ENCODE measurements around the gene UBE2F. TPM values are rescaled to one million over a fixed set of nuclear protein-coding genes. Genes with fewer than 3 reads are reported as not detected.

The UBE2F gene
- total and polyA plus RNA-seq, 9 of the 15 experiments (the other 6 are each of a cell fraction or from before 2014, with no cell fraction given): 18.1 to 88.1 (median 53.0) TPM

DNA sequence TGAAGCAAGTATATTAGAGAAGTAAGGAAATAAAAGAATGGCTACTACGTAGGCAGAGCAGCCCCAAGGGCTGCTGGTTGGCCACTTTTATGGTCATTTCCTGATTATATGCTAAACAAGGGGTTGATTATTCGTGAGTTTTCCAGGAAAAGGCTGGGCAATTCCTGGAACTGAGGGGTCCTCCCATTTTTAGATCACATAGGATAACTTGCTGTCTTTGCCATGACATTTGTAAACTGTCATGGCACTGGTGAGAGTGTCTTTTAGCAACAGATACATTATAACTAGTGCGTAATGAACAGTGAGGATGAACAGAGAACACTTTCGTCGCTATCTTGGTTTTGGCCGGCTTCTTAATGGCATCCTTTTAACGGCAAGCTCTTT, 2.6 kb upstream of the UBE2F start:
- Histone ChIP-seq H3K9ac (ENCODE audit: insufficient read depth in 1 of 2, low read depth in 2 of 2, low read length in 2 of 2) (peak overlapping the region in 1 of 2 experiments; percentile 69; a peak in 2 of 4 replicates), H3K9me3 (replicated peaks; ENCODE audit: control insufficient read depth, insufficient read depth, low read depth, low read length) (peaks cover 18% of the 10 kb centered on the region), H3K79me2 (ENCODE audit: control insufficient read depth, insufficient read depth, low read length) (peaks cover 20% of the 10 kb centered on the region), H3K4me2 (ENCODE audit: insufficient read depth, low read length) (peak overlapping the region; percentile 68), H3K4me1 (replicated peaks in 1 of 2; ENCODE audit: control insufficient read depth in 2 of 2, insufficient read depth in 2 of 2, low read length in 2 of 2) (peaks cover 33% of the 10 kb centered on the region in 2 experiments), H3K27ac (ENCODE audit: extremely low read depth, low read depth, low read length) (peak overlapping the region; percentile 98), H3K4me3 (no peak overlapping the region), H3K36me3 (ENCODE audit: control insufficient read depth, insufficient read depth, low read length) (peaks cover under 1% of the 10 kb centered on the region; the same call in 1 of the 3 replicates), H3K9me1 (ENCODE audit: control insufficient read depth, insufficient read depth, low read length) (peaks cover 3% of the 10 kb centered on the region), H2AFZ (ENCODE audit: low read depth, low read length) (peak overlapping the region; percentile 85), H3K27me3 (ENCODE audit: control insufficient read depth in 2 of 2, insufficient read depth in 2 of 2, low read length in 2 of 2) (no peaks in the 10 kb centered on the region), H4K20me1 (replicated peaks; ENCODE audit: control insufficient read depth, insufficient read depth, low read length) (peaks cover 12% of the 10 kb centered on the region; the same call in 1 of the 2 replicates)
- no TSS peak for BruUV-seq (replicated peaks)
- WGBS (ENCODE audit: insufficient coverage, low coverage, missing lambda C conversion rate): 13% methylated on average over 7 of the region's 7 CpGs
- intact Hi-C loops (cut with micrococcal nuclease) (no loop called here), in situ Hi-C loops (cut with MboI) (loop anchor here (5.0 kb wide), 1 partner anchor 37 kb away; no protein-coding TSS in a partner anchor)
- DNase-seq (ENCODE audit: extremely low read depth in 1 of 4, low spot score in 3 of 4) (peak in 2 of 4 experiments; percentile 29 to 88), FAIRE-seq (peak; percentile 92), ATAC-seq (peak; percentile 5)
- CTCF ChIA-PET (ENCODE audit: low intra/inter-chr PET ratio): interaction anchor here (1.0 kb wide), 1 partner anchor 40 kb away, joined by 3 read pairs; no protein-coding TSS in a partner anchor
- POLR2A ChIA-PET: interaction anchor here (0.6 to 2.0 kb wide), 4 partner anchors 10 to 1808 kb away, joined by 3 to 6 read pairs (median 4); no protein-coding TSS in a partner anchor
- TF ChIP-seq, protein P1, sequence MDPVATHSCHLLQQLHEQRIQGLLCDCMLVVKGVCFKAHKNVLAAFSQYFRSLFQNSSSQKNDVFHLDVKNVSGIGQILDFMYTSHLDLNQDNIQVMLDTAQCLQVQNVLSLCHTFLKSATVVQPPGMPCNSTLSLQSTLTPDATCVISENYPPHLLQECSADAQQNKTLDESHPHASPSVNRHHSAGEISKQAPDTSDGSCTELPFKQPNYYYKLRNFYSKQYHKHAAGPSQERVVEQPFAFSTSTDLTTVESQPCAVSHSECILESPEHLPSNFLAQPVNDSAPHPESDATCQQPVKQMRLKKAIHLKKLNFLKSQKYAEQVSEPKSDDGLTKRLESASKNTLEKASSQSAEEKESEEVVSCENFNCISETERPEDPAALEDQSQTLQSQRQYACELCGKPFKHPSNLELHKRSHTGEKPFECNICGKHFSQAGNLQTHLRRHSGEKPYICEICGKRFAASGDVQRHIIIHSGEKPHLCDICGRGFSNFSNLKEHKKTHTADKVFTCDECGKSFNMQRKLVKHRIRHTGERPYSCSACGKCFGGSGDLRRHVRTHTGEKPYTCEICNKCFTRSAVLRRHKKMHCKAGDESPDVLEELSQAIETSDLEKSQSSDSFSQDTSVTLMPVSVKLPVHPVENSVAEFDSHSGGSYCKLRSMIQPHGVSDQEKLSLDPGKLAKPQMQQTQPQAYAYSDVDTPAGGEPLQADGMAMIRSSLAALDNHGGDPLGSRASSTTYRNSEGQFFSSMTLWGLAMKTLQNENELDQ (CRISPR knock-in tag; IDR thresholded peaks at IDR 0.05; ENCODE audit: borderline replicate concordance): no peak
- 0 out of 2 replicates have a peak, but pooled peaks have one; percentile 23 for TF ChIP-seq CREM (IDR thresholded peaks at IDR 0.05; ENCODE audit: low read depth)
- no peak for TF ChIP-seq ZNF408 (CRISPR knock-in tag; IDR thresholded peaks at IDR 0.05; ENCODE audit: low read depth)
- TF ChIP-seq, protein P2, sequence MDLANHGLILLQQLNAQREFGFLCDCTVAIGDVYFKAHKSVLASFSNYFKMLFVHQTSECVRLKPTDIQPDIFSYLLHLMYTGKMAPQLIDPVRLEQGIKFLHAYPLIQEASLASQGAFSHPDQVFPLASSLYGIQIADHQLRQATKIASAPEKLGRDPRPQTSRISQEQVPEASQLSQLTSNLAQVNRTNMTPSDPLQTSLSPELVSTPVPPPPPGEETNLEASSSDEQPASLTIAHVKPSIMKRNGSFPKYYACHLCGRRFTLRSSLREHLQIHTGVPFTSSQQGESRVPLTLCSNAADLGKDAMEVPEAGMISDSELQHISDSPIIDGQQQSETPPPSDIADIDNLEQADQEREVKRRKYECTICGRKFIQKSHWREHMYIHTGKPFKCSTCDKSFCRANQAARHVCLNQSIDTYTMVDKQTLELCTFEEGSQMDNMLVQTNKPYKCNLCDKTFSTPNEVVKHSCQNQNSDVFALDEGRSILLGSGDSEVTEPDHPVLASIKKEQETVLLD (IDR thresholded peaks at IDR 0.05): no peak
- TF ChIP-seq ZNF436 (CRISPR knock-in tag; IDR thresholded peaks at IDR 0.05): no peak
- TF ChIP-seq, protein P3, sequence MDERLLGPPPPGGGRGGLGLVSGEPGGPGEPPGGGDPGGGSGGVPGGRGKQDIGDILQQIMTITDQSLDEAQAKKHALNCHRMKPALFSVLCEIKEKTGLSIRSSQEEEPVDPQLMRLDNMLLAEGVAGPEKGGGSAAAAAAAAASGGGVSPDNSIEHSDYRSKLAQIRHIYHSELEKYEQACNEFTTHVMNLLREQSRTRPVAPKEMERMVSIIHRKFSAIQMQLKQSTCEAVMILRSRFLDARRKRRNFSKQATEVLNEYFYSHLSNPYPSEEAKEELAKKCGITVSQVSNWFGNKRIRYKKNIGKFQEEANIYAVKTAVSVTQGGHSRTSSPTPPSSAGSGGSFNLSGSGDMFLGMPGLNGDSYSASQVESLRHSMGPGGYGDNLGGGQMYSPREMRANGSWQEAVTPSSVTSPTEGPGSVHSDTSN (CRISPR knock-in tag; IDR thresholded peaks at IDR 0.05; ENCODE audit: low read depth): no peak
- TF ChIP-seq, protein P3 (tag; conservative IDR thresholded peaks at IDR 0.05; ENCODE audit: low read depth): peak; percentile 55; the same call in 1 of the 2 replicates
- no peak for TF ChIP-seq SREBF2 (CRISPR knock-in tag; IDR thresholded peaks at IDR 0.05)
- TF ChIP-seq EGR1 (conservative IDR thresholded peaks at IDR 0.05): no peak
- TF ChIP-seq ZBED1 (IDR thresholded peaks at IDR 0.05): no peak
- TF ChIP-seq, protein P4, sequence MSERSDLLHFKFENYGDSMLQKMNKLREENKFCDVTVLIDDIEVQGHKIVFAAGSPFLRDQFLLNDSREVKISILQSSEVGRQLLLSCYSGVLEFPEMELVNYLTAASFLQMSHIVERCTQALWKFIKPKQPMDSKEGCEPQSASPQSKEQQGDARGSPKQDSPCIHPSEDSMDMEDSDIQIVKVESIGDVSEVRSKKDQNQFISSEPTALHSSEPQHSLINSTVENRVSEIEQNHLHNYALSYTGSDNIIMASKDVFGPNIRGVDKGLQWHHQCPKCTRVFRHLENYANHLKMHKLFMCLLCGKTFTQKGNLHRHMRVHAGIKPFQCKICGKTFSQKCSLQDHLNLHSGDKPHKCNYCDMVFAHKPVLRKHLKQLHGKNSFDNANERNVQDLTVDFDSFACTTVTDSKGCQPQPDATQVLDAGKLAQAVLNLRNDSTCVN (CRISPR knock-in tag; IDR thresholded peaks at IDR 0.05): no peak
- 0 out of 2 replicates have a peak, but pooled peaks have one; percentile 30 for TF ChIP-seq NCOA6 (IDR thresholded peaks at IDR 0.05)
- TF ChIP-seq MEIS2 (IDR thresholded peaks at IDR 0.05; ENCODE audit: partially characterized antibody): peak; percentile 74
- peak; percentile 95 for TF ChIP-seq STAT5A (IDR thresholded peaks at IDR 0.05; ENCODE audit: borderline replicate concordance, low read length)
- peak; percentile 58 for TF ChIP-seq EP300 (IDR thresholded peaks at IDR 0.05; ENCODE audit: low read length)
- peak; percentile 51 for TF ChIP-seq POLR2A (conservative IDR thresholded peaks at IDR 0.05)

Data from K562 (cell line).